A549 (cell line): Measurements from ENCODE around the gene FKBP15.

ENCODE experiments used
- CEBPB ChIP-seq, 2 experiments: fragments of >200 bp in 1 of 2; sonication (Bioruptor Twin) in 1 of 2; formaldehyde crosslinking in 1 of 2; IDR thresholded peaks; 2 replicates each; pipeline ENCODE4 v1.6.1; 2012 to 2016
- CTCF ChIP-seq: fragments of >200 bp; sonication (Bioruptor Twin); formaldehyde crosslinking; IDR thresholded peaks from 3 replicates; pipeline ENCODE4 v1.5.1; 2016
- ELK1 ChIP-seq: fragments of 150-350 bp; IDR thresholded peaks from 2 replicates; pipeline ENCODE4 v1.6.1; 2014; ENCODE audit warnings: low read depth, mild to moderate bottlenecking, low read length
- FOSL2 ChIP-seq, 2 experiments: fragments of 450-650 bp in 1 of 2; fragments of >200 bp in 1 of 2; sonication (Bioruptor Twin) in 1 of 2; formaldehyde crosslinking; IDR thresholded peaks; 2 replicates each; pipeline versions ENCODE4 v1.5.0 to v1.6.1; 2016 to 2020; ENCODE audit warnings: mild to moderate bottlenecking in 1 of 2, moderate library complexity in 1 of 2
- MAFK ChIP-seq: fragments of 450-650 bp; IDR thresholded peaks from 2 replicates; pipeline ENCODE4 v1.6.1; 2014; ENCODE audit not compliant: partially characterized antibody
- MAX ChIP-seq: IDR thresholded peaks from 2 replicates; pipeline ENCODE4 v1.6.1; 2012
- MAZ ChIP-seq: fragments of 150-350 bp; IDR thresholded peaks from 2 replicates; pipeline ENCODE4 v1.6.1; 2014; ENCODE audit warnings: antibody characterized with exemption, low read depth, low read length, borderline replicate concordance

- TF ChIP-seq MAZ (no peak), MAX (no peak), FOSL2 (IDR thresholded peaks at IDR 0.05) (no peak), FOSL2 (CRISPR knock-in tag; IDR thresholded peaks at IDR 0.05) (no peak), MAFK (no peak), ELK1 (no peak), CEBPB (IDR thresholded peaks at IDR 0.05) (no peak), CTCF (no peak)
Measured at GRCh38 chr9:113156880-113157279, 64.2 kb downstream of the FKBP15 start.
